Measurements from ENCODE around the gene MORN1.

Gene MORN1

GRCh38 chr1:2287649-2288048, 103.7 kb downstream of the MORN1 start:
- no peak for DNase-seq

- DNase-seq = no peak
Observed at GRCh38 chr1:2286923-2287322, 104.4 kb downstream of the MORN1 start.

- DNase-seq = no peak
Observed at GRCh38 chr1:2284932-2285331, 106.4 kb downstream of the MORN1 start.

GRCh38 chr1:2283991-2284895, 107.1 kb downstream of the MORN1 start:
- no peak for DNase-seq

GRCh38 chr1:2283371-2283990, 107.9 kb downstream of the MORN1 start:
- no peak for DNase-seq

- no peak for DNase-seq
Observed at GRCh38 chr1:2282556-2283270, 108.6 kb downstream of the MORN1 start.

GRCh38 chr1:2279817-2280216, 111.5 kb downstream of the MORN1 start:
- no peak for DNase-seq

GRCh38 chr1:2279210-2279639, 112.1 kb downstream of the MORN1 start:
- no peak for DNase-seq

- DNase-seq = no peak
Observed at GRCh38 chr1:2278591-2279209, 112.7 kb downstream of the MORN1 start.

- no peak for DNase-seq
Observed at GRCh38 chr1:2277741-2278488, 113.4 kb downstream of the MORN1 start.

- DNase-seq = no peak
Observed at GRCh38 chr1:2276803-2277580, 114.4 kb downstream of the MORN1 start.

GRCh38 chr1:2275796-2276536, 115.4 kb downstream of the MORN1 start:
- no peak for DNase-seq

GRCh38 chr1:2274929-2275475, 116.4 kb downstream of the MORN1 start:
- DNase-seq = no peak

- no peak for DNase-seq
Observed at GRCh38 chr1:2274231-2274928, 117.0 kb downstream of the MORN1 start.

- no peak for DNase-seq
Observed at GRCh38 chr1:2273401-2274090, 117.8 kb downstream of the MORN1 start.

GRCh38 chr1:2272686-2273400, 118.5 kb downstream of the MORN1 start:
- no peak for DNase-seq

- DNase-seq = no peak
Observed at GRCh38 chr1:2271841-2272655, 119.3 kb downstream of the MORN1 start.
